Breast epithelium (tissue), 4 donors: Measurements from ENCODE around the gene PCGF2. TPM values are rescaled to one million over a fixed set of nuclear protein-coding genes. Genes with fewer than 3 reads are reported as not detected.

Experiments used
- DNase-seq, 2 donors: peaks; one replicate each; pipeline ENCODE4 v3.0.0-alpha.2; 2019; ENCODE audit warnings: low spot score in 2 of 2
- H3K27ac ChIP-seq, 2 donors: fragments of 200-600 bp; sonication (generic) in 1 of 2; one replicate each; pipeline ENCODE4 v1.5.1; 2016 to 2019; ENCODE audit warnings: mild to moderate bottlenecking in 1 of 2
- H3K27me3 ChIP-seq, 2 donors: fragments of 200-600 bp; sonication (generic) in 1 of 2; one replicate each; pipeline versions ENCODE4 v1.5.1 to v1.6.0; 2017 to 2019; ENCODE audit warnings: control low read depth in 1 of 2, mild to moderate bottlenecking in 1 of 2
- H3K36me3 ChIP-seq: fragments of 200-600 bp; one replicate; pipeline ENCODE4 v1.5.1; 2019
- H3K4me1 ChIP-seq, 2 donors: fragments of 200-600 bp; sonication (generic); one replicate each; pipeline ENCODE4 v1.5.1; 2016 to 2019; ENCODE audit warnings: control low read depth in 1 of 2
- H3K4me3 ChIP-seq, 3 donors: fragments of 200-600 bp; sonication (generic); 1 replicate in 2 of 3; 2 replicates in 1 of 3; pipeline ENCODE4 v1.5.1; 2016 to 2019; ENCODE audit warnings: mild to moderate bottlenecking in 3 of 3, moderate library complexity in 2 of 3
- H3K9me3 ChIP-seq, 2 donors: fragments of 200-600 bp; sonication (generic) in 1 of 2; one replicate each; pipeline ENCODE4 v1.5.1; 2016 to 2019; ENCODE audit warnings: control low read depth in 1 of 2
- POLR2A ChIP-seq: fragments of 450-650 bp; IDR thresholded peaks from one replicate; pipeline ENCODE4 v1.6.1; 2016; ENCODE audit warnings: antibody characterized with exemption, mild to moderate bottlenecking, moderate library complexity
- POLR2AphosphoS5 ChIP-seq, 3 donors: sonication (generic); formaldehyde crosslinking; IDR thresholded peaks; one replicate each; pipeline ENCODE4 v1.6.1; 2017; ENCODE audit warnings: antibody characterized with exemption in 3 of 3
- intact Hi-C: fragments of 100-400 bp; cut with DNase I; formaldehyde crosslinking; loops from one replicate; pipeline ENCODE4 v1.15.1; 2023; ENCODE audit warnings: low total_unique reads
- total RNA-seq, 3 donors: library from RNA; depleted of rRNA; stranded (reverse); fragments of >200 nt; gene quantifications; one replicate each; pipeline ENCODE4 v1.1.0, GENCODE V29; 2016
- TF ChIP-seq, protein P1 (sequence below), 3 donors: fragments of 450-650 bp; IDR thresholded peaks; one replicate each; pipeline ENCODE4 v1.5.1; 2016 to 2017; ENCODE audit warnings: antibody characterized with exemption in 3 of 3, mild to moderate bottlenecking in 3 of 3, moderate library complexity in 3 of 3

The PCGF2 gene
- total RNA-seq, 3 donors from 2014 or later: 6.4 to 9.5 (median 9.3) TPM

DNA sequence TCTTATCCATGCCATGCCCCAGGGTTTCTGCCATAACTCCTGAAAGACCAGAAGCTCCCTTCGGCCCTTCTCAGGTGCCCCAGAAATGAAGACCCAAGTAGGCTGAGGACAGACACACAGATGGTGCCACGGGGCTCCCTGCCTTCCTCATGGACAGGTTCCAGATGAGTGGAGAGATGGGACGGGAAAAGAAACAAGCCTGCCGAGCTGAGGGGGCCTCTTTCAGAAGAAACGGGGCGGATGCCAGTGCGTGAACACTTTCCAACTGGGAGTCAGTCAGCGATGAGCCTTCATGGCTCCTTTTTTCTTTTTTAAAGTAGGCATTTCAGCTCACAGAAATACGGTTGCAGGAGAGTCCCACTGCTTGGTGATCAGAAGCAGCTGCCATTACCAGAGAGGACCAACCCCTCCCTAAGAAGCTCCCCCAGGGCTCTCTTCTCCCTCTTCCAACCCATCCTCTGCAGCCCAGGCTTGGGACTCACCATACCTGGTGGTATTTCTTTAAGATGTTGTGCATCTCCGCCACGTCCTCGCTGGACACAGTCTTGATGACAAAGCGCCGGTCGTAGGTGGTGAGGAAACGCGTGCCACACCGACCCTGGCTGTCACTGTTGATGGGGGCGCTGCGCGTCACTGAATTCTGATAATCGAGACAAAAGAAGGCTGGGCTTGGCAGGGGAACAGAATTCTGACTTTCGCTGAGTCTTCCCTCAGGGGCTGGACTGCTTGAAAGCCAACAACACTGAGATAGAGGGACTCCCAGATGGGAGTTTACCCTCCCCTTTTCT, 32.0 kb upstream of the PCGF2 start:
- no peaks in the 10 kb centered on the region for H3K9me3 ChIP-seq
- intact Hi-C loops: no loop called here
- H3K36me3 ChIP-seq: peaks cover 37% of the 10 kb centered on the region
- H3K27me3 ChIP-seq: no peaks in the 10 kb centered on the region
- no peak overlapping the region for H3K4me3 ChIP-seq
- H3K27ac ChIP-seq: no peak overlapping the region
- no peak for DNase-seq
- no peak for TF ChIP-seq POLR2AphosphoS5 (IDR thresholded peaks at IDR 0.05)
- no peaks in the 10 kb centered on the region for H3K4me1 ChIP-seq

DNA sequence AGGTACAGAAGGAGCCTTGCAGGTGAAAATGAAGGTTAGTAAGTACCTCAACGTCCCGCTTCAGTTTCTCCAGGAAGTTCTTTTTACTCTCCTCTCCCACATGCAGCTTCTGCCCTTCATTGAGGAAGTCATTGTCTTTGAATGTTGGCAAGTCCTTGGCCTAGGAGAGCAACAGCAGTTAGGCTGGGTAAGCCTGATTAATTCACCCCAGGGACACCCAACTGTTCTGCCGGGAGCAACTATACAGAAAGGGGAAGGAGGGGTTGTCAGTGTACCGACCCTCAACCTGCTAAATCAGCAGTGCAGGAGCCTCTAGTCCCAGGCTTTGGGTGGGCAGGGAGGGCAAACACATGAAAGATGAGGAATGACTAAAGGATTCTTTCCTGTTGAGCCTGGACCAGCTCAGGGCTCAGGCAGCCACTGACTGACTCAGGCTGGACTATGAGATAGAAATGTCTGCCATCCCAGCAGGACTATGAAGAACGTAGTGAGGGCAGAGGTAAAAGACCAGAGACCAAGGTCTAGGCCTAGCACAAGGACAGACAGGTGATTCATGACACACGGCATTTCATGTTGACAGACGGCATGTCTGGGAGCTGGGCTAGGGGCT, 29.6 kb upstream of the PCGF2 start:
- intact Hi-C loops: loop anchor here (1.0 kb wide), 1 partner anchor 39 kb away; no protein-coding TSS in a partner anchor
- H3K27ac ChIP-seq: no peak overlapping the region

DNA sequence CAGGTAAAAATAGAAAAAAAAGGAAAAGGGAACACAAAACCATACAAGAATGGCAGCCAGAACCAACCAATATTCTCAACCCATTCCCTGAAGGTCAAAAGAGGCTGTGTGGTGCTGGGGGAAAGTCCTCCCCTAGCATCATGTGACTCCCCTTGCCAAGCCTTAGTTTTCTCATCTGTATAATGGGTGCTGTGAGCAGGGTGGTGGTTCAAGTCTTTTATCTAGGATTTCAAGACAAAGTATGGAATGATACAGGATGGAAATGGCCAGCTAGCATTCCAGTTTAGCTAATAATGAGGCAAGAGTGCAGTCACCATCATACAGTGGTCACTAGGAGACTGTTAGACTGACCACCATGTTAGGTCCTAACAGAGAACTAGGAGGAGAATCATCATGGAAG, 25.1 kb upstream of the PCGF2 start:
- Histone ChIP-seq H3K36me3 (peaks cover 9% of the 10 kb centered on the region), H3K9me3 (no peaks in the 10 kb centered on the region), H3K4me1 (no peaks in the 10 kb centered on the region), H3K27ac (no peak overlapping the region), H3K27me3 (no peaks in the 10 kb centered on the region), H3K4me3 (no peak overlapping the region)
- TF ChIP-seq, protein P1, sequence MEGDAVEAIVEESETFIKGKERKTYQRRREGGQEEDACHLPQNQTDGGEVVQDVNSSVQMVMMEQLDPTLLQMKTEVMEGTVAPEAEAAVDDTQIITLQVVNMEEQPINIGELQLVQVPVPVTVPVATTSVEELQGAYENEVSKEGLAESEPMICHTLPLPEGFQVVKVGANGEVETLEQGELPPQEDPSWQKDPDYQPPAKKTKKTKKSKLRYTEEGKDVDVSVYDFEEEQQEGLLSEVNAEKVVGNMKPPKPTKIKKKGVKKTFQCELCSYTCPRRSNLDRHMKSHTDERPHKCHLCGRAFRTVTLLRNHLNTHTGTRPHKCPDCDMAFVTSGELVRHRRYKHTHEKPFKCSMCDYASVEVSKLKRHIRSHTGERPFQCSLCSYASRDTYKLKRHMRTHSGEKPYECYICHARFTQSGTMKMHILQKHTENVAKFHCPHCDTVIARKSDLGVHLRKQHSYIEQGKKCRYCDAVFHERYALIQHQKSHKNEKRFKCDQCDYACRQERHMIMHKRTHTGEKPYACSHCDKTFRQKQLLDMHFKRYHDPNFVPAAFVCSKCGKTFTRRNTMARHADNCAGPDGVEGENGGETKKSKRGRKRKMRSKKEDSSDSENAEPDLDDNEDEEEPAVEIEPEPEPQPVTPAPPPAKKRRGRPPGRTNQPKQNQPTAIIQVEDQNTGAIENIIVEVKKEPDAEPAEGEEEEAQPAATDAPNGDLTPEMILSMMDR (IDR thresholded peaks at IDR 0.05): no peak
- TF ChIP-seq POLR2A (no peak), POLR2AphosphoS5 (IDR thresholded peaks at IDR 0.05) (no peak)
- DNase-seq: no peak
- intact Hi-C loops: no loop called here

More for the DNA sequence above, 29.6 kb upstream of the PCGF2 start:
- Histone ChIP-seq H3K27me3 (no peaks in the 10 kb centered on the region), H3K36me3 (peaks cover 35% of the 10 kb centered on the region), H3K4me1 (no peaks in the 10 kb centered on the region), H3K9me3 (no peaks in the 10 kb centered on the region), H3K4me3 (no peak overlapping the region)
- TF ChIP-seq, protein P1 (IDR thresholded peaks at IDR 0.05): no peak
- TF ChIP-seq POLR2AphosphoS5 (IDR thresholded peaks at IDR 0.05) (no peak), POLR2A (no peak)
- no peak for DNase-seq

DNA sequence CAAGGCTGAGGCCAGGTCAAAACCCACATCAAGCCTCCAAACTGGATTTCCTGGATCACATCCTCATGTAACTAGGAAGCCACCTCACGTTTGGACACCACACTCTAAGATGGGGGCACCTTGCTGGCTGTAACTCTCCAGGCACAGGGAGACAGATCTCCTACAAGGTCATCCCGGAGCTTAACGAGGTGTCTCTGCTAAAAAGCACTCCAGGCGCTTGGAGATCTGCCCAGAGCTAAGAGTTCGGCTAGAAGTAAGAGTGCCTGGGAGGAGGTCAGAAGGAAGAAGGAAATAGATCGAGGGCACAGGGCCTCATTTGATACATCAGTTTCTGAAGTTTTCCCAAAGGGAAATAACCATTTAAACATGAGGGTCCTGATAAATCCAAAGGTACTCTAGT, 20.3 kb upstream of the PCGF2 start:
- Histone ChIP-seq H3K9me3 (no peaks in the 10 kb centered on the region), H3K36me3 (peaks cover 8% of the 10 kb centered on the region), H3K4me3 (no peak overlapping the region), H3K4me1 (no peaks in the 10 kb centered on the region), H3K27me3 (no peaks in the 10 kb centered on the region), H3K27ac (peak overlapping the region in 1 of 2 donors; percentile 50)
- intact Hi-C loops: no loop called here
- TF ChIP-seq POLR2AphosphoS5 (IDR thresholded peaks at IDR 0.05): no peak
- no peak for TF ChIP-seq POLR2A
- TF ChIP-seq, protein P1 (IDR thresholded peaks at IDR 0.05): no peak
- no peak for DNase-seq

DNA sequence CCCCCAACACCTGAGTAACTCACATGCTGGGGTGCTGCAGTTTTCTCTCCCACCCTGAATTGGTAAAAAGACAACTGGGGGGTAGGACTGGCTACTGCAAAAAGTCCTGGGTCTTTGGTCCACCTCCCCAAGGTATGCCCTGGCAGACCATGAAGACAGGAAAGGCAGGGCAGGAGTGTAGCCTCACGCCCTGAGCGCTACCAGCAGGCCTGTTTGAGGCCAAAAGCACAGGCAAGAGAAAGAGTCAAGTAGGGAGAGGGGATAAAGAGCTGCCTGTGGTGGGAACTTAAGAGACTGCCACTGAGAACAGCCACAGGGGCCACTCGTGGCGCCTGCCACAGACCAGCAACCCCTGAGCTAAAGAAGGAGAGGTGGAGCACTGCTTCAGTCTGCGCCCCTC, 18.2 kb upstream of the PCGF2 start:
- Histone ChIP-seq H3K36me3 (peaks cover 5% of the 10 kb centered on the region), H3K4me1 (no peaks in the 10 kb centered on the region), H3K4me3 (no peak overlapping the region), H3K27ac (no peak overlapping the region), H3K9me3 (no peaks in the 10 kb centered on the region), H3K27me3 (no peaks in the 10 kb centered on the region)
- no peak for TF ChIP-seq POLR2AphosphoS5 (IDR thresholded peaks at IDR 0.05)
- TF ChIP-seq POLR2A: no peak
- TF ChIP-seq, protein P1 (IDR thresholded peaks at IDR 0.05): no peak
- DNase-seq: no peak
- intact Hi-C loops: no loop called here
